Measurements from ENCODE around the gene PRDX1.

GRCh38 chr1:45479039-45479748, 42.5 kb downstream of the PRDX1 start:
- TF ChIP-seq CTCF (conservative IDR thresholded peaks at IDR 0.05; ENCODE audit: low read depth, low read length) = no peak
- no peak for TF ChIP-seq RFX5 (IDR thresholded peaks at IDR 0.05; ENCODE audit: low read depth, low read length)
- TF ChIP-seq RAD21 (IDR thresholded peaks at IDR 0.05; ENCODE audit: low read length) = no peak
- no peak for TF ChIP-seq MAZ (IDR thresholded peaks at IDR 0.05; ENCODE audit: borderline replicate concordance, low read depth, low read length)
- TF ChIP-seq POLR2A (IDR thresholded peaks at IDR 0.05; ENCODE audit: low read depth, low read length) = no peak
- TF ChIP-seq BHLHE40 (IDR thresholded peaks at IDR 0.05; ENCODE audit: low read depth, low read length) = no peak
- TF ChIP-seq MAFK (IDR thresholded peaks at IDR 0.05; ENCODE audit: low read depth, low read length) = no peak
- no peak for TF ChIP-seq ELK1 (IDR thresholded peaks at IDR 0.05; ENCODE audit: borderline replicate concordance, low read depth, low read length)
- no peak for TF ChIP-seq USF2 (IDR thresholded peaks at IDR 0.05; ENCODE audit: low read depth, low read length)
- no peak for TF ChIP-seq RCOR1 (IDR thresholded peaks at IDR 0.05; ENCODE audit: insufficient replicate concordance, low read length)
- TF ChIP-seq SMC3 (IDR thresholded peaks at IDR 0.05; ENCODE audit: low read depth, low read length) = no peak
- no peak for TF ChIP-seq CEBPB (IDR thresholded peaks at IDR 0.05; ENCODE audit: low read depth, low read length)
- TF ChIP-seq CHD1 (IDR thresholded peaks at IDR 0.05; ENCODE audit: low read depth, low read length) = no peak
- TF ChIP-seq MXI1 (IDR thresholded peaks at IDR 0.05; ENCODE audit: borderline replicate concordance, low read depth, low read length) = no peak

All from IMR-90 (cell line).